Fibroblast of lung (primary cell): Measurements from ENCODE around the gene TRAPPC5.

Source experiments
- EZH2 ChIP-seq: IDR thresholded peaks from 2 replicates; pipeline ENCODE4 v1.5.1; 2012; ENCODE audit warnings: low read length, control low read depth, mild to moderate bottlenecking; ENCODE audit errors: missing control alignments
- TF ChIP-seq, protein P1 (sequence below), 2 donors: IDR thresholded peaks in 1 of 2; conservative IDR thresholded peaks in 1 of 2; 1 replicate in 1 of 2; 2 replicates in 1 of 2; pipeline ENCODE4 v1.5.1; 2011 to 2012; ENCODE audit warnings: low read length in 2 of 2, control low read depth in 1 of 2, inconsistent platforms in 1 of 2, low read depth in 1 of 2, mild to moderate bottlenecking in 1 of 2

- TF ChIP-seq, protein P1, sequence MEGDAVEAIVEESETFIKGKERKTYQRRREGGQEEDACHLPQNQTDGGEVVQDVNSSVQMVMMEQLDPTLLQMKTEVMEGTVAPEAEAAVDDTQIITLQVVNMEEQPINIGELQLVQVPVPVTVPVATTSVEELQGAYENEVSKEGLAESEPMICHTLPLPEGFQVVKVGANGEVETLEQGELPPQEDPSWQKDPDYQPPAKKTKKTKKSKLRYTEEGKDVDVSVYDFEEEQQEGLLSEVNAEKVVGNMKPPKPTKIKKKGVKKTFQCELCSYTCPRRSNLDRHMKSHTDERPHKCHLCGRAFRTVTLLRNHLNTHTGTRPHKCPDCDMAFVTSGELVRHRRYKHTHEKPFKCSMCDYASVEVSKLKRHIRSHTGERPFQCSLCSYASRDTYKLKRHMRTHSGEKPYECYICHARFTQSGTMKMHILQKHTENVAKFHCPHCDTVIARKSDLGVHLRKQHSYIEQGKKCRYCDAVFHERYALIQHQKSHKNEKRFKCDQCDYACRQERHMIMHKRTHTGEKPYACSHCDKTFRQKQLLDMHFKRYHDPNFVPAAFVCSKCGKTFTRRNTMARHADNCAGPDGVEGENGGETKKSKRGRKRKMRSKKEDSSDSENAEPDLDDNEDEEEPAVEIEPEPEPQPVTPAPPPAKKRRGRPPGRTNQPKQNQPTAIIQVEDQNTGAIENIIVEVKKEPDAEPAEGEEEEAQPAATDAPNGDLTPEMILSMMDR (conservative IDR thresholded peaks at IDR 0.05 in 1 of 2, IDR thresholded peaks at IDR 0.05 in 1 of 2; ENCODE audit: low read depth in 1 of 2, low read length in 2 of 2) = no peak
- no peak for TF ChIP-seq EZH2
These were observed 39.8 kb upstream of the TRAPPC5 start for GRCh38 chr19:7640803-7641202.
